GM23248 (cell line): ENCODE data around the gene RNASE7.

Source experiments
- EZH2 ChIP-seq: fragments of 200-600 bp; sonication (generic); IDR thresholded peaks from 2 replicates; pipeline ENCODE4 v1.6.1; 2018; ENCODE audit warnings: antibody characterized with exemption, mild to moderate bottlenecking; ENCODE audit not compliant: insufficient read depth, poor library complexity, severe bottlenecking
- EZH2phosphoT487 ChIP-seq: fragments of 200-600 bp; sonication (generic); IDR thresholded peaks from 2 replicates; pipeline ENCODE4 v1.6.1; 2018; ENCODE audit warnings: antibody characterized with exemption, moderate library complexity, mild to moderate bottlenecking, low read depth; ENCODE audit not compliant: insufficient read depth

DNA sequence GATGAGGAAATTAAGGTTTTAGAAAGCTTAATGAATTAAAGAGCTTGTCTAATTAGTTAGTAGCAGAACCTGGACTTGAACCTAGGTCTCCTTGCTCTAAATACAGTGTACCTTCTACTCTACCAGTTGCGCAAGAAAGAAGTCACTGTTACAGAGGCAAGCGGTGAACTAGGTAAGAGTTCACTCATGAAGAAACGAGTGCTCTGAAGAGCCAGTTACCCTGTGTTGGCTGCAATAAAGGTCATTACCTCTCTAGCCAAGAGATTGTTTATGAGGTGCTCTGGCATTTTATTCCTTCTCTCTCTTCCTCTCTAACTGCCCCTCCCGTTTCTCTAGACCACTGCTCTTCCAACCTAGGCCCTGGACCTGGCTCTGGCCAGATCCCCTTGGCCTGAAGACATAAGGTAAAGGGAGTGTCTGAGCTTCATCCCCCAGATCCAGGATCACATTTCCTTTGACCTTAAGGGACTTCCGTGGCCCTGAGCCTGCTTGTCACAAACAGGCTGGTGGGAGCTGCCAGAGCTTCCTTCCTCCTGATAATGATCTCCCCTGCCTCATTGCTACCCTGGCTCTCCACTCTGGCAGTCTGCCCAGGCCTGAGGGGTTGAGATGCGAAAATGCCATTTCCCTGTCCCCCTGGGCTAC is 1.9 kb downstream of the RNASE7 start:
- no peak for TF ChIP-seq EZH2phosphoT487
- TF ChIP-seq EZH2: no peak
